OCI-LY7 (cell line): ENCODE data around the gene GRWD1. TPM values are rescaled to one million over a fixed set of nuclear protein-coding genes. Genes with fewer than 3 reads are reported as not detected.

ENCODE experiments used
- BruUV-seq: library from RNA; stranded (reverse); fragments of 400-500 nt; replicated peaks from 2 replicates; lab custom pipeline; 2021; lab: Mats Ljungman, UMichigan
- CTCF ChIA-PET: fragments of 300-600 bp; sonication (Branson Sonifier 250); formaldehyde crosslinking; loops from one replicate; lab custom pipeline; 2022; ENCODE audit warnings: antibody characterized with exemption; ENCODE audit not compliant: unreplicated experiment; lab: Charles Lee
- POLR2A ChIA-PET: fragments of 300-600 bp; sonication (Branson Sonifier 250); formaldehyde crosslinking; loops from one replicate; lab custom pipeline; 2022; ENCODE audit warnings: antibody characterized with exemption; lab: Charles Lee
- DNase-seq: peaks from one replicate; pipeline ENCODE4 v3.0.0-alpha.2; 2015; ENCODE audit warnings: low spot score
- H2AFZ ChIP-seq: fragments of 200-600 bp; sonication (generic), shearing (Covaris generic); 2 replicates; pipeline ENCODE4 v1.6.1; 2014; ENCODE audit warnings: mild to moderate bottlenecking, antibody characterized with exemption, low read length, moderate library complexity
- H3K27ac ChIP-seq: fragments of 200-600 bp; sonication (generic); 2 replicates; pipeline ENCODE4 v1.5.1; 2014; ENCODE audit warnings: mixed run types, low read depth, mild to moderate bottlenecking, moderate library complexity, low read length, inconsistent platforms; ENCODE audit not compliant: poor library complexity, severe bottlenecking
- H3K36me3 ChIP-seq: fragments of 200-600 bp; sonication (generic); 2 replicates; pipeline ENCODE4 v1.6.1; 2014; ENCODE audit warnings: mild to moderate bottlenecking, antibody characterized with exemption, low read length, moderate library complexity, mixed read lengths; ENCODE audit not compliant: insufficient read depth
- H3K4me1 ChIP-seq: fragments of 200-600 bp; sonication (generic); 2 replicates; pipeline ENCODE4 v1.5.1; 2014; ENCODE audit warnings: mild to moderate bottlenecking, low read length; ENCODE audit not compliant: insufficient read depth, poor library complexity, severe bottlenecking
- H3K4me2 ChIP-seq: fragments of 200-600 bp; sonication (generic); 2 replicates; pipeline ENCODE4 v1.6.1; 2014; ENCODE audit warnings: mild to moderate bottlenecking, low read length
- H3K4me3 ChIP-seq: fragments of 200-600 bp; sonication (generic); 2 replicates; pipeline ENCODE4 v1.5.1; 2014; ENCODE audit warnings: mild to moderate bottlenecking, low read depth, low read length; ENCODE audit not compliant: poor library complexity, severe bottlenecking
- H3K79me2 ChIP-seq: fragments of 200-600 bp; sonication (generic); 2 replicates; pipeline ENCODE4 v1.6.1; 2016; ENCODE audit warnings: low read depth, mild to moderate bottlenecking, low read length, moderate library complexity, mixed read lengths; ENCODE audit not compliant: insufficient read depth
- H3K9me2 ChIP-seq: fragments of 200-600 bp; sonication (generic); 2 replicates; pipeline ENCODE4 v1.6.1; 2016; ENCODE audit warnings: mild to moderate bottlenecking, low read length, mixed read lengths; ENCODE audit not compliant: insufficient read depth
- H3K9me3 ChIP-seq: fragments of 200-600 bp; sonication (generic); 2 replicates; pipeline ENCODE4 v1.6.1; 2014; ENCODE audit warnings: mild to moderate bottlenecking, mixed run types, low read length, mixed read lengths
- H4K20me1 ChIP-seq: fragments of 200-600 bp; sonication (generic); 2 replicates; pipeline ENCODE4 v1.6.1; 2014; ENCODE audit warnings: mild to moderate bottlenecking, antibody characterized with exemption, low read length, moderate library complexity, mixed read lengths; ENCODE audit not compliant: insufficient read depth
- EZH2phosphoT487 ChIP-seq: fragments of 200-600 bp; sonication (generic); IDR thresholded peaks from 2 replicates; pipeline ENCODE4 v1.6.1; 2018; ENCODE audit warnings: low read depth, borderline replicate concordance, mild to moderate bottlenecking, mixed run types, antibody characterized with exemption, low read length, moderate library complexity, mixed read lengths
- intact Hi-C: fragments of 100-400 bp; cut with micrococcal nuclease; formaldehyde crosslinking; loops from one replicate; pipeline ENCODE4 v1.10.0; 2022; ENCODE audit not compliant: unreplicated experiment
- total RNA-seq, 2 experiments: library from RNA; depleted of rRNA in 1 of 2; stranded (reverse); fragments of >200 nt in 1 of 2; shearing (Covaris generic) in 1 of 2; gene quantifications; 2 replicates each; pipeline ENCODE4 v1.2.3, GENCODE V29; 2014 to 2022
- TF ChIP-seq, protein P1 (sequence below): fragments of 200-600 bp; sonication (generic); conservative IDR thresholded peaks from 2 replicates; pipeline ENCODE4 v1.5.1; 2014; ENCODE audit warnings: mild to moderate bottlenecking, antibody characterized with exemption, low read length, moderate library complexity, mixed read lengths

GRWD1 gene
- total RNA-seq, 2 experiments from 2014 or later: 32.1 to 35.8 TPM

DNA sequence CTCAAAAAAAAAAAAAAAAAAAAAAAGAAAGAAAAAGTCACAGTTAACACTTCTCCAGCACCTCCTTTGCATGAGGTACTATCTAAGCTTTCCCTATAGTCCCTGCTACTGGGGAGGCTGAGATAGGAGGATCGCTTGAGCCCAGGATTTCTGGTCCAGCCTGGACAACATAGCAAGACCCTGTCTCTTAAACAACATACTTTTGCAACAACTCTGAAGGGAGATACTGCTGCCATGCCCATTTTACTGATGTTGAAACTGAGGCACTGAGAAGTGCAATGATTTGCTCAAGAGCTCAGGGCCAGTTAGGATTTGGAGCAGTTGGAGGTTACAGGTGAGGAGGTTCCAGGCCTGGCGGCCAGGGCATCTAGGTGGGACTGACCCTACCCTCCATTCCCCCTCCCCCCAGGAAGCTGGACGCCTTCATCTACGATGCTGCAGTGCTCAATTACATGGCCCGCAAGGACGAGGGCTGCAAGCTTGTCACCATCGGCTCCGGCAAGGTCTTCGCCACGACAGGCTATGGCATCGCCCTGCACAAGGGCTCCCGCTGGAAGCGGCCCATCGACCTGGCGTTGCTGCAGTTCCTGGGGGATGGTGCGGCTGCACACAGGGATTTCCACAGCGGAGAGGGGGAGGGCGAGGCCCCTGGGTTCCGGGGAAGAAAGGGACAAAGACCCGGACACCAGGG, 4.3 kb upstream of the GRWD1 start:
- CTCF ChIA-PET: no interaction called here
- no peak overlapping the region for H2AFZ ChIP-seq

DNA sequence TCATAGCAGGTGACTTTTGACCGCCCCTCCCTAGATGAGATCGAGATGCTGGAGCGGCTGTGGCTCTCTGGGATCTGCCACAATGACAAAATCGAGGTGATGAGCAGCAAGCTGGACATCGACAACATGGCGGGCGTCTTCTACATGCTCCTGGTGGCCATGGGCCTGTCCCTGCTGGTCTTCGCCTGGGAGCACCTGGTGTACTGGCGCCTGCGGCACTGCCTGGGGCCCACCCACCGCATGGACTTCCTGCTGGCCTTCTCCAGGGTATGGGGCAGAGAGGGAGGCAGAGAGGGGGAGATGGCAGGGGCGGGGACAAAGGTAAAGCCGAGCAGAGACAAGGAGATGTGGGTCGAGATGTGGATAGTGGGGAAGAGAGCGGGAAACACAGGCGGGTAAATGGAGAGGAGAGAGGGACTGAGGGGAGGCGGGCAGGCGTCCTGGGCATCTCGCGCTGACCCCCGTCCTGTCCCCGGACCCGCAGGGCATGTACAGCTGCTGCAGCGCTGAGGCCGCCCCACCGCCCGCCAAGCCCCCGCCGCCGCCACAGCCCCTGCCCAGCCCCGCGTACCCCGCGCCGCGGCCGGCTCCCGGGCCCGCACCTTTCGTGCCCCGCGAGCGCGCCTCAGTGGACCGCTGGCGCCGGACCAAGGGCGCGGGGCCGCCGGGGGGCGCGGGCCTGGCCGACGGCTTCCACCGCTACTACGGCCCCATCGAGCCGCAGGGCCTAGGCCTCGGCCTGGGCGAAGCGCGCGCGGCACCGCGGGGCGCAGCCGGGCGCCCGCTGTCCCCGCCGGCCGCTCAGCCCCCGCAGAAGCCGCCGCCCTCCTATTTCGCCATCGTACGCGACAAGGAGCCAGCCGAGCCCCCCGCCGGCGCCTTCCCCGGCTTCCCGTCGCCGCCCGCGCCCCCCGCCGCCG, 3.4 kb upstream of the GRWD1 start:
- peaks cover 14% of the 10 kb centered on the region for H3K79me2 ChIP-seq
- H3K9me2 ChIP-seq: no peaks in the 10 kb centered on the region
- TF ChIP-seq, protein P1, sequence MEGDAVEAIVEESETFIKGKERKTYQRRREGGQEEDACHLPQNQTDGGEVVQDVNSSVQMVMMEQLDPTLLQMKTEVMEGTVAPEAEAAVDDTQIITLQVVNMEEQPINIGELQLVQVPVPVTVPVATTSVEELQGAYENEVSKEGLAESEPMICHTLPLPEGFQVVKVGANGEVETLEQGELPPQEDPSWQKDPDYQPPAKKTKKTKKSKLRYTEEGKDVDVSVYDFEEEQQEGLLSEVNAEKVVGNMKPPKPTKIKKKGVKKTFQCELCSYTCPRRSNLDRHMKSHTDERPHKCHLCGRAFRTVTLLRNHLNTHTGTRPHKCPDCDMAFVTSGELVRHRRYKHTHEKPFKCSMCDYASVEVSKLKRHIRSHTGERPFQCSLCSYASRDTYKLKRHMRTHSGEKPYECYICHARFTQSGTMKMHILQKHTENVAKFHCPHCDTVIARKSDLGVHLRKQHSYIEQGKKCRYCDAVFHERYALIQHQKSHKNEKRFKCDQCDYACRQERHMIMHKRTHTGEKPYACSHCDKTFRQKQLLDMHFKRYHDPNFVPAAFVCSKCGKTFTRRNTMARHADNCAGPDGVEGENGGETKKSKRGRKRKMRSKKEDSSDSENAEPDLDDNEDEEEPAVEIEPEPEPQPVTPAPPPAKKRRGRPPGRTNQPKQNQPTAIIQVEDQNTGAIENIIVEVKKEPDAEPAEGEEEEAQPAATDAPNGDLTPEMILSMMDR: no peak
- TF ChIP-seq EZH2phosphoT487: no peak
- no peak overlapping the region for H2AFZ ChIP-seq
- ChIA-PET POLR2A (no interaction called here), CTCF (no interaction called here)
- DNase-seq: no peak
- no peak overlapping the region for H3K4me2 ChIP-seq
- H4K20me1 ChIP-seq: no peaks in the 10 kb centered on the region
- peaks cover 21% of the 10 kb centered on the region for H3K4me1 ChIP-seq
- no TSS peak for BruUV-seq
- no peaks in the 10 kb centered on the region for H3K9me3 ChIP-seq
- peaks cover 4% of the 10 kb centered on the region for H3K36me3 ChIP-seq
- no peak overlapping the region for H3K27ac ChIP-seq
- intact Hi-C loops: no loop called here
- no peak overlapping the region for H3K4me3 ChIP-seq

More for the DNA sequence above, 4.3 kb upstream of the GRWD1 start:
- no peak for TF ChIP-seq EZH2phosphoT487
- TF ChIP-seq, protein P1: no peak
- Histone ChIP-seq H3K9me2 (no peaks in the 10 kb centered on the region), H3K9me3 (no peaks in the 10 kb centered on the region), H3K36me3 (no peaks in the 10 kb centered on the region), H3K4me1 (peaks cover 13% of the 10 kb centered on the region), H4K20me1 (no peaks in the 10 kb centered on the region), H3K4me3 (no peak overlapping the region), H3K27ac (no peak overlapping the region), H3K4me2 (no peak overlapping the region), H3K79me2 (peaks cover 6% of the 10 kb centered on the region)
- POLR2A ChIA-PET: interaction anchor here (0.6 kb wide), 1 partner anchor 18 kb away, joined by 3 read pairs; no protein-coding TSS in a partner anchor
- DNase-seq: no peak
- intact Hi-C loops: no loop called here
- BruUV-seq: no TSS peak
